GM03348 (cell line): ENCODE results near the gene NOTCH1.
A peak's percentile ranks its signal among the peaks of the same experiment; 100 is the strongest.
"Not testable (repeated sequence)": the region's sequence is repeated elsewhere in the genome, so short reads cannot be mapped to it uniquely, and the experiment has no call there.

Experiments used
- DNase-seq: peaks from one replicate; pipeline ENCODE4 v3.0.0; 2012; ENCODE audit warnings: low spot score

The NOTCH1 gene

GRCh38 chr9:136564379-136564988, 18.6 kb upstream of the NOTCH1 start:
- DNase-seq: peak; percentile 85

GRCh38 chr9:136563646-136564325, 17.9 kb upstream of the NOTCH1 start:
- DNase-seq: no peak

- DNase-seq: no peak
Observed at GRCh38 chr9:136562746-136563495, 17.1 kb upstream of the NOTCH1 start.

GRCh38 chr9:136561779-136562178, 15.9 kb upstream of the NOTCH1 start:
- no peak for DNase-seq

- no peak for DNase-seq
Observed at GRCh38 chr9:136560586-136560985, 14.7 kb upstream of the NOTCH1 start.

GRCh38 chr9:136559371-136559770, 13.5 kb upstream of the NOTCH1 start:
- DNase-seq: not testable (repeated sequence)

GRCh38 chr9:136558846-136559245, 13.0 kb upstream of the NOTCH1 start:
- not testable (repeated sequence) for DNase-seq

GRCh38 chr9:136558373-136558772, 12.5 kb upstream of the NOTCH1 start:
- no peak for DNase-seq

- no peak for DNase-seq
Observed at GRCh38 chr9:136557036-136557435, 11.2 kb upstream of the NOTCH1 start.

- no peak for DNase-seq
Observed at GRCh38 chr9:136556166-136556565, 10.3 kb upstream of the NOTCH1 start.

GRCh38 chr9:136554870-136555269, 9.0 kb upstream of the NOTCH1 start:
- DNase-seq: no peak

- DNase-seq: no peak
Observed at GRCh38 chr9:136553581-136553980, 7.7 kb upstream of the NOTCH1 start.

- peak; percentile 82 for DNase-seq
Observed at GRCh38 chr9:136552117-136552703, 6.4 kb upstream of the NOTCH1 start.

- peak; percentile 93 for DNase-seq
Observed at GRCh38 chr9:136551401-136552116, 5.7 kb upstream of the NOTCH1 start.

- no peak for DNase-seq
Observed at GRCh38 chr9:136550439-136551289, 4.8 kb upstream of the NOTCH1 start.

- no peak for DNase-seq
Observed at GRCh38 chr9:136549010-136549980, 3.4 kb upstream of the NOTCH1 start.

- no peak for DNase-seq
Observed at GRCh38 chr9:136547508-136548215, 1.8 kb upstream of the NOTCH1 start.

GRCh38 chr9:136546697-136547501, 1.1 kb upstream of the NOTCH1 start:
- peak; percentile 58 for DNase-seq

GRCh38 chr9:136545692-136545964, 220 bp downstream of the NOTCH1 start:
- no peak for DNase-seq
